A549 (cell line): ENCODE data around the gene KIFC3. TPM values are rescaled to one million over a fixed set of nuclear protein-coding genes. Genes with fewer than 3 reads are reported as not detected.
A peak's percentile ranks its signal among the peaks of the same experiment; 100 is the strongest.

Experiments used
- ATAC-seq, 2 experiments: fragments of 200-7000 bp in 1 of 2; fragments of >200 bp in 1 of 2; cut with Nextera tagmentation in 1 of 2; cut with Tn5 transposase in 1 of 2; 3 replicates each; pipeline versions ENCODE4 v1.8.0 to v1.9.1; 2018 to 2020; ENCODE audit warnings: mild to moderate bottlenecking in 1 of 2, moderate library complexity in 1 of 2
- CTCF ChIA-PET: fragments of 300-600 bp; sonication (Branson Sonifier 250); formaldehyde crosslinking; extraction: SDS; loops from one replicate; lab custom pipeline; 2021; ENCODE audit warnings: antibody characterized with exemption, inconsistent platforms; lab: Yijun Ruan, JAX
- POLR2A ChIA-PET: fragments of 350-600 bp; formaldehyde crosslinking; extraction: SDS; loops from one replicate; lab custom pipeline; 2021; ENCODE audit warnings: antibody characterized with exemption, inconsistent platforms; lab: Yijun Ruan, JAX
- DNase-seq, 2 experiments: peaks; one replicate each; pipeline versions ENCODE4 v3.0.0 to v3.0.0-alpha.2; 2011 to 2016; ENCODE audit warnings: low read depth in 1 of 2, low spot score in 1 of 2
- FAIRE-seq: peaks from 2 replicates; lab custom pipeline; 2011; peaks lifted over from hg19 to GRCh38; lab: Jason Lieb, UNC
- H3K27ac ChIP-seq, 2 experiments: fragments of >200 bp; sonication (Bioruptor Twin); formaldehyde crosslinking; 3 replicates each; pipeline ENCODE4 v1.5.1; 2016 to 2017
- H3K4me1 ChIP-seq: fragments of >200 bp; sonication (Bioruptor Twin); formaldehyde crosslinking; 3 replicates; pipeline ENCODE4 v1.6.1; 2016
- H3K4me2 ChIP-seq: fragments of >200 bp; sonication (Bioruptor Twin); formaldehyde crosslinking; 3 replicates; pipeline ENCODE4 v1.6.1; 2016
- H3K4me3 ChIP-seq: fragments of >200 bp; sonication (Bioruptor Twin); formaldehyde crosslinking; 3 replicates; pipeline ENCODE4 v1.5.1; 2016
- H3K9me3 ChIP-seq: fragments of >200 bp; sonication (Bioruptor Twin); formaldehyde crosslinking; 3 replicates; pipeline ENCODE4 v1.6.1; 2016
- CBX2 ChIP-seq: fragments of 200-600 bp; sonication (generic); IDR thresholded peaks from 2 replicates; pipeline ENCODE4 v1.6.1; 2016; ENCODE audit warnings: low read depth, mild to moderate bottlenecking, borderline replicate concordance
- EHF ChIP-seq: fragments of 250-450 bp; sonication (Bioruptor Pico); IDR thresholded peaks from 2 replicates; pipeline ENCODE4 v1.5.0; 2020; ENCODE audit warnings: mild to moderate bottlenecking
- FOSL2 ChIP-seq, 2 experiments: fragments of 450-650 bp in 1 of 2; fragments of >200 bp in 1 of 2; sonication (Bioruptor Twin) in 1 of 2; formaldehyde crosslinking; IDR thresholded peaks; 2 replicates each; pipeline versions ENCODE4 v1.5.0 to v1.6.1; 2016 to 2020; ENCODE audit warnings: mild to moderate bottlenecking in 1 of 2, moderate library complexity in 1 of 2
- JUN ChIP-seq, 2 experiments: fragments of >200 bp; sonication (Bioruptor Twin); formaldehyde crosslinking; IDR thresholded peaks; 2 replicates in 1 of 2; 3 replicates in 1 of 2; pipeline ENCODE4 v1.6.1; 2016 to 2017
- KDM1A ChIP-seq: fragments of 200-600 bp; sonication (generic); IDR thresholded peaks from 2 replicates; pipeline ENCODE4 v1.6.1; 2016; ENCODE audit warnings: low read depth, mild to moderate bottlenecking
- KDM5A ChIP-seq: fragments of 200-600 bp; sonication (generic); IDR thresholded peaks from 2 replicates; pipeline ENCODE4 v1.6.1; 2016; ENCODE audit warnings: antibody characterized with exemption, mild to moderate bottlenecking
- MAZ ChIP-seq: fragments of 150-350 bp; IDR thresholded peaks from 2 replicates; pipeline ENCODE4 v1.6.1; 2014; ENCODE audit warnings: antibody characterized with exemption, low read depth, low read length, borderline replicate concordance
- MYC ChIP-seq: IDR thresholded peaks from 2 replicates; pipeline ENCODE4 v1.6.1; 2012; ENCODE audit warnings: mild to moderate bottlenecking, inconsistent platforms, low read length, improper control_type of control experiment, borderline replicate concordance
- POLR2A ChIP-seq: IDR thresholded peaks from 2 replicates; pipeline ENCODE4 v1.6.1; 2012; ENCODE audit warnings: mild to moderate bottlenecking, low read length
- RAD21 ChIP-seq, 2 experiments: fragments of >200 bp in 1 of 2; sonication (Bioruptor Twin) in 1 of 2; formaldehyde crosslinking in 1 of 2; IDR thresholded peaks in 1 of 2; conservative IDR thresholded peaks in 1 of 2; 2 replicates in 1 of 2; 3 replicates in 1 of 2; pipeline ENCODE4 v1.6.1; 2012 to 2018; ENCODE audit warnings: inconsistent platforms in 1 of 2
- REST ChIP-seq: fragments of 200-600 bp; sonication (generic); IDR thresholded peaks from 2 replicates; pipeline ENCODE4 v1.6.1; 2016; ENCODE audit warnings: antibody characterized with exemption, mild to moderate bottlenecking, moderate library complexity
- RNF2 ChIP-seq: fragments of 200-600 bp; sonication (generic); IDR thresholded peaks from 2 replicates; pipeline ENCODE4 v1.6.1; 2016; ENCODE audit warnings: low read depth, mild to moderate bottlenecking, antibody characterized with exemption, moderate library complexity, borderline replicate concordance
- TFCP2L1 ChIP-seq: fragments of 250-450 bp; sonication (Bioruptor Pico); IDR thresholded peaks from 2 replicates; pipeline ENCODE4 v1.5.0; 2021; ENCODE audit warnings: mild to moderate bottlenecking
- TP53 ChIP-seq: fragments of 250-450 bp; sonication (Bioruptor Pico); IDR thresholded peaks from 2 replicates; pipeline ENCODE4 v1.5.0; 2021; ENCODE audit warnings: mild to moderate bottlenecking, moderate library complexity
- WGBS: methylation state at CpG from one replicate; pipeline ENCODE4 v1.1.6; 2017; ENCODE audit errors: missing lambda C conversion rate; 5-methylcytosine and 5-hydroxymethylcytosine counted together
- polyA plus RNA-seq, 4 experiments: library from polyadenylated mRNA; depleted of rRNA in 3 of 4; stranded (reverse); fragments of >200 nt; fragmentation: RNase III in 1 of 4; extraction: RNeasy Plus Mini Kit Qiagen cat#74134 plus additional on column Dnase treatment in 1 of 4; gene quantifications; 2 replicates in 3 of 4; 3 replicates in 1 of 4; pipeline ENCODE4 v1.2.3, GENCODE V29; 2011 to 2017
- TF ChIP-seq, protein P1 (sequence below): IDR thresholded peaks from 2 replicates; pipeline ENCODE4 v1.6.1; 2012; ENCODE audit warnings: low read depth, borderline replicate concordance

KIFC3 gene
- polyA plus RNA-seq, 2 of the 4 experiments (the other 2 are of a cell fraction), result 128 to 178 TPM

DNA sequence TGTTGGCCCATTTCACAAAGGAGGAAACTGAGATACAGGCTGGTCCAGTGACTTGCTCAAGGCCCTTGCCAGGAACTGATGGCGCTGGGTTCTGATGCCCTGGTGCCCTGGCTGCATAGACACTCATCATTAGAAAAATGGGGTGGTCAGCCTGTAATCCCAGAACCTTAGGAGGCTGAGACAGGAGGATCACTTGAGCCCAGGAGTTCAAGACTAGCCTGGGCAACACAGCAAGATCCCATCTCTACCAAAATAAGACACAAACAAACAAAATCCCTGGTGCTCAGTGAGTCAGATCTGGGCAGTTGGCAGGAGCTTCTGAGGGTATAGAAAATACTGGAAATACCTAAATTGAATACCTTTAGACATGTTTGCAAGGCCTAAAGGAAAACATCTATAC is 41.1 kb upstream of the KIFC3 start (continued):
- TF ChIP-seq RAD21 (conservative IDR thresholded peaks at IDR 0.05 in 1 of 2, IDR thresholded peaks at IDR 0.05 in 1 of 2), result no peak
- TF ChIP-seq, protein P1, sequence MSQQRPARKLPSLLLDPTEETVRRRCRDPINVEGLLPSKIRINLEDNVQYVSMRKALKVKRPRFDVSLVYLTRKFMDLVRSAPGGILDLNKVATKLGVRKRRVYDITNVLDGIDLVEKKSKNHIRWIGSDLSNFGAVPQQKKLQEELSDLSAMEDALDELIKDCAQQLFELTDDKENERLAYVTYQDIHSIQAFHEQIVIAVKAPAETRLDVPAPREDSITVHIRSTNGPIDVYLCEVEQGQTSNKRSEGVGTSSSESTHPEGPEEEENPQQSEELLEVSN, result no peak
- TF ChIP-seq RNF2, result no peak

GRCh38 chr16:57842601-57843000 is 40.3 kb upstream of the KIFC3 start:
- no peak overlapping the region for H3K4me3 ChIP-seq
- H3K27ac ChIP-seq, result peak overlapping the region; percentile 26 to 40; a peak in 4 of 6 replicates
- H3K4me2 ChIP-seq, result 0 out of 3 replicates have a peak overlapping the region, but pooled peaks have one; percentile 8
- peaks cover 22% of the 10 kb centered on the region; the same call in 2 of the 3 replicates for H3K4me1 ChIP-seq
- POLR2A ChIA-PET, result no interaction called here
- ATAC-seq (no peak), DNase-seq (no peak), FAIRE-seq (no peak)
- 89% methylated on average over 5 of the region's 5 CpGs for WGBS
- CTCF ChIA-PET, result interaction anchor here (1.0 to 1.2 kb wide), 3 partner anchors 14 to 40 kb away, joined by 3 to 5 read pairs (median 4); partner anchors contain the start of gene KIFC3
- no peak for TF ChIP-seq POLR2A
- no peak for TF ChIP-seq MAZ
- no peak for TF ChIP-seq TFCP2L1 (CRISPR knock-in tag)
- no peaks in the 10 kb centered on the region for H3K9me3 ChIP-seq

DNA sequence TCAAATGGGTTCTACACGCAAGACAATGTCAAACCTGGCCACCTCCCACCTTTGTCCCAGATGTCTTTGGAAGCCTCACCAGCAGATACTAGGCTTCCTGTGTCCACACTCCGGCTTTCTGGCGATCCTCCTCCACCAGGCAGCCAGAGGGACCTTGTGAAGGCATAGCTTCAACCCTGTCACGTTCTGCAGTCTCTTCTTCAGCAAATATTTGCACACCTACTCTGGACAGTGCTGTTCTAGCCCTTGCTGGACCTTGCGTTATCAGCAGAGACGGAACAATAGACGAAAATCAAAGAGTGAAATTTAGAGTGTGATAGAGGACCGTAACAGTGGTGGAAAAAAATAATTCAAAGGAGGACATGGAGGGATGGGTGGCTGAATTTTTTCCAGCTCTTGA is 38.5 kb upstream of the KIFC3 start:
- Histone ChIP-seq H3K4me3 (no peak overlapping the region), H3K9me3 (no peaks in the 10 kb centered on the region), H3K4me1 (peaks cover 23% of the 10 kb centered on the region), H3K27ac (peak overlapping the region in 1 of 2 experiments; percentile 53; a peak in 1 of 6 replicates), H3K4me2 (no peak overlapping the region)
- WGBS, result 92% methylated on average over 8 of the region's 8 CpGs
- no peak for DNase-seq
- ChIA-PET CTCF (interaction anchor here (0.7 to 3.6 kb wide), 6 partner anchors 14 to 264 kb away, joined by 3 to 21 read pairs (median 3); no protein-coding TSS in a partner anchor), POLR2A (interaction anchor here (0.7 kb wide), 1 partner anchor 19 kb away, joined by 3 read pairs; no protein-coding TSS in a partner anchor)
- ATAC-seq, result no peak
- FAIRE-seq, result no peak
- TF ChIP-seq REST (no peak), KDM5A (no peak), MAZ (no peak), JUN (IDR thresholded peaks at IDR 0.05) (no peak), KDM1A (no peak)
- TF ChIP-seq, all 56 proteins: peak for 0

DNA sequence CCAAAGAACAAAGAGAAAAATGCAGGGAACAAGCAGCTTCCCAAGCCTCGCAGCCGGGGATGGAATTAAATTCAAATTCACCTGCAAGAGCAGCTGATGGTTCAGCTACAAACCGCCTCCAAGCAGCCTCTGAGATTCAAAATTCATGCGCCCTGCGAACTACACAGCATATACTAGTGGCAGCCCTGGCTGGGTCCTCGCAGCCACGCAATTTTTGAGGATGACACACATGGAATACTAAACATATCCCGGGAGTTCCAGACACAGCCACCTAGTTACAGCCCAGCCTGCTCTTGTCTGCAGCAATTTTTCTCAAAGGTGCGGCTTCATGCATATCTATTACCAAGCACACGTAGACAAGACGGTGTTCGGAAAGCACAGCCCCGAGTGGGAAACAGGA is 35.9 kb upstream of the KIFC3 start:
- 0 out of 6 replicates have a peak, but pooled peaks of 1 of the 2 experiments have one; percentile 8 for ATAC-seq

More for the DNA sequence above, 35.9 kb upstream of the KIFC3 start:
- no peak for DNase-seq
- TF ChIP-seq EHF (CRISPR knock-in tag), result no peak
- no peak for TF ChIP-seq TP53 (CRISPR knock-in tag)
- TF ChIP-seq KDM5A, result no peak
- TF ChIP-seq CBX2, result no peak
- no peak for TF ChIP-seq FOSL2 (IDR thresholded peaks at IDR 0.05)
- no peak for TF ChIP-seq FOSL2 (CRISPR knock-in tag; IDR thresholded peaks at IDR 0.05)
- TF ChIP-seq MYC, result no peak
- no peak for TF ChIP-seq RNF2
- H3K9me3 ChIP-seq, result no peaks in the 10 kb centered on the region
- H3K4me3 ChIP-seq, result no peak overlapping the region
- H3K27ac ChIP-seq, result peak overlapping the region in 1 of 2 experiments; percentile 59; a peak in 3 of 6 replicates
- WGBS, result 83% methylated on average over 13 of the region's 13 CpGs
- CTCF ChIA-PET, result interaction anchor here (1.1 to 3.6 kb wide), 4 partner anchors 9 to 29 kb away, joined by 3 to 21 read pairs (median 4); no protein-coding TSS in a partner anchor
- POLR2A ChIA-PET, result no interaction called here
- H3K4me1 ChIP-seq, result peaks cover 39% of the 10 kb centered on the region
- H3K4me2 ChIP-seq, result no peak overlapping the region
- no peak for FAIRE-seq
